Stimulated activated naive CD4-positive, alpha-beta T cell treated with Interleukin-2 at 50 U/mL for 16 hours (primary cell): ENCODE results near the gene MAP7.

Experiments
- DNase-seq: peaks from one replicate; lab custom pipeline; 2025; lab: John Stamatoyannopoulos, UW

Gene MAP7

GRCh38 chr6:136529710-136530109 is 20.5 kb downstream of the MAP7 start:
- DNase-seq, result no peak

GRCh38 chr6:136528477-136528876 is 21.7 kb downstream of the MAP7 start:
- DNase-seq, result no peak

GRCh38 chr6:136527831-136528230 is 22.4 kb downstream of the MAP7 start:
- no peak for DNase-seq

GRCh38 chr6:136526937-136527336 is 23.3 kb downstream of the MAP7 start:
- no peak for DNase-seq

GRCh38 chr6:136526196-136526930 is 23.9 kb downstream of the MAP7 start:
- no peak for DNase-seq

GRCh38 chr6:136525586-136526195 is 24.5 kb downstream of the MAP7 start:
- DNase-seq, result no peak

- no peak for DNase-seq
These were observed 25.2 kb downstream of the MAP7 start for GRCh38 chr6:136524936-136525413.

GRCh38 chr6:136524339-136524935 is 25.8 kb downstream of the MAP7 start:
- no peak for DNase-seq

- DNase-seq, result no peak
These were observed 27.0 kb downstream of the MAP7 start for GRCh38 chr6:136523196-136523595.

- DNase-seq, result no peak
These were observed 27.6 kb downstream of the MAP7 start for GRCh38 chr6:136522636-136523035.

- DNase-seq, result no peak
These were observed 28.3 kb downstream of the MAP7 start for GRCh38 chr6:136521911-136522310.

- no peak for DNase-seq
These were observed 28.8 kb downstream of the MAP7 start for GRCh38 chr6:136521427-136521826.

- DNase-seq, result no peak
These were observed 29.7 kb downstream of the MAP7 start for GRCh38 chr6:136520517-136520916.

- DNase-seq, result no peak
These were observed 32.6 kb downstream of the MAP7 start for GRCh38 chr6:136517582-136517981.

GRCh38 chr6:136517002-136517401 is 33.2 kb downstream of the MAP7 start:
- no peak for DNase-seq

GRCh38 chr6:136514591-136514990 is 35.6 kb downstream of the MAP7 start:
- DNase-seq, result no peak

- no peak for DNase-seq
These were observed 38.3 kb downstream of the MAP7 start for GRCh38 chr6:136511926-136512325.

- no peak for DNase-seq
These were observed 38.8 kb downstream of the MAP7 start for GRCh38 chr6:136511397-136511796.

GRCh38 chr6:136510782-136511181 is 39.4 kb downstream of the MAP7 start:
- peak; percentile 6 for DNase-seq

- DNase-seq, result peak; percentile 10
These were observed 39.9 kb downstream of the MAP7 start for GRCh38 chr6:136510299-136510698.

GRCh38 chr6:136508725-136509392 is 41.4 kb downstream of the MAP7 start:
- no peak for DNase-seq

GRCh38 chr6:136506124-136506799 is 44.0 kb downstream of the MAP7 start:
- no peak for DNase-seq
